Smooth muscle cell (in vitro differentiated cells): Measurements from ENCODE around the gene CACNG5. TPM values are rescaled to one million over a fixed set of nuclear protein-coding genes. Genes with fewer than 3 reads are reported as not detected.

Source experiments
- DNase-seq: peaks from one replicate; lab custom pipeline; 2025; ENCODE audit not compliant: unreplicated experiment; lab: John Stamatoyannopoulos, UW
- H2AFZ ChIP-seq: fragments of 200-600 bp; sonication (generic); 2 replicates; pipeline ENCODE4 v1.6.0; 2016; ENCODE audit warnings: antibody characterized with exemption, low read depth, mild to moderate bottlenecking
- H3F3A ChIP-seq: fragments of 200-600 bp; sonication (generic); 2 replicates; pipeline ENCODE4 v1.6.0; 2017; ENCODE audit warnings: antibody characterized with exemption, low read depth
- H3K27ac ChIP-seq: fragments of 200-600 bp; sonication (generic); 2 replicates; pipeline ENCODE4 v1.5.1; 2016; ENCODE audit warnings: low read depth, mild to moderate bottlenecking
- H3K27me3 ChIP-seq: fragments of 200-600 bp; sonication (generic); 2 replicates; pipeline ENCODE4 v1.6.1; 2016; ENCODE audit warnings: low read depth, mild to moderate bottlenecking
- H3K36me3 ChIP-seq: fragments of 200-600 bp; sonication (generic); 2 replicates; pipeline ENCODE4 v1.5.1; 2016; ENCODE audit warnings: low read depth
- H3K4me1 ChIP-seq: fragments of 200-600 bp; sonication (generic); 2 replicates; pipeline ENCODE4 v1.5.1; 2016; ENCODE audit warnings: low read depth
- H3K4me2 ChIP-seq: fragments of 200-600 bp; sonication (generic); 2 replicates; pipeline ENCODE4 v1.6.0; 2016; ENCODE audit warnings: mild to moderate bottlenecking
- H3K4me3 ChIP-seq: fragments of 200-600 bp; sonication (generic); 2 replicates; pipeline ENCODE4 v1.5.1; 2016; ENCODE audit warnings: mild to moderate bottlenecking
- H3K79me2 ChIP-seq: fragments of 200-600 bp; sonication (generic); 2 replicates; pipeline ENCODE4 v1.6.0; 2016; ENCODE audit warnings: low read depth, mild to moderate bottlenecking
- H3K9ac ChIP-seq: fragments of 200-600 bp; sonication (generic); 2 replicates; pipeline ENCODE4 v1.6.0; 2016; ENCODE audit warnings: low read depth
- H3K9me3 ChIP-seq: fragments of 200-600 bp; sonication (generic); replicated peaks from 2 replicates; pipeline ENCODE4 v1.5.1; 2016; ENCODE audit warnings: low read depth
- H4K20me1 ChIP-seq: fragments of 200-600 bp; sonication (generic); 2 replicates; pipeline ENCODE4 v1.6.0; 2016; ENCODE audit warnings: low read depth
- CTCF ChIP-seq: fragments of 200-600 bp; sonication (generic); IDR thresholded peaks from 2 replicates; pipeline ENCODE4 v1.5.1; 2017; ENCODE audit warnings: borderline replicate concordance, mild to moderate bottlenecking, antibody characterized with exemption; ENCODE audit not compliant: insufficient read depth, poor library complexity, severe bottlenecking
- WGBS: methylation state at CpG from one replicate; pipeline ENCODE4 v1.1.7; 2016; ENCODE audit warnings: low lambda C conversion rate; 5-methylcytosine and 5-hydroxymethylcytosine counted together
- polyA plus RNA-seq: library from polyadenylated mRNA; unstranded; fragments of >200 nt; fragmentation: Nextera tagmentation; extraction: Ambion mirVana; gene quantifications from 2 replicates; pipeline ENCODE4 v1.2.1, GENCODE V29; 2016
- total RNA-seq: library from RNA; depleted of rRNA; stranded (reverse); fragments of >200 nt; gene quantifications from 2 replicates; pipeline ENCODE4 v1.2.3, GENCODE V29; 2014

CACNG5 gene
- total and polyA plus RNA-seq, 2 experiments from 2014 or later = not detected

- 91% methylated on average over 10 of the region's 10 CpGs for WGBS
- Histone ChIP-seq H3K79me2 (no peaks in the 10 kb centered on the region), H3K27ac (no peak overlapping the region), H3K36me3 (no peaks in the 10 kb centered on the region), H3K27me3 (peaks cover 6% of the 10 kb centered on the region), H2AFZ (no peak overlapping the region), H3K4me1 (no peaks in the 10 kb centered on the region), H3K4me3 (no peak overlapping the region), H3K4me2 (no peak overlapping the region), H4K20me1 (no peaks in the 10 kb centered on the region), H3K9me3 (no peaks in the 10 kb centered on the region), H3K9ac (no peak overlapping the region), H3F3A (no peaks in the 10 kb centered on the region)
- DNase-seq = no peak
- TF ChIP-seq CTCF = no peak
Observed at GRCh38 chr17:66903781-66904180, 68.9 kb downstream of the CACNG5 start.

- H3K27ac ChIP-seq = no peak overlapping the region
- H3K4me3 ChIP-seq = no peak overlapping the region
- H3K4me2 ChIP-seq = no peak overlapping the region
Observed at GRCh38 chr17:66904760-66905624, 70.1 kb downstream of the CACNG5 start.

GRCh38 chr17:66906321-66907278 is 71.7 kb downstream of the CACNG5 start:
- no peaks in the 10 kb centered on the region for H3K9me3 ChIP-seq
- no peak overlapping the region for H2AFZ ChIP-seq
- H3K4me2 ChIP-seq = no peak overlapping the region
- H3K27me3 ChIP-seq = peaks cover 6% of the 10 kb centered on the region
- no peak overlapping the region for H3K4me3 ChIP-seq
- no peak overlapping the region for H3K9ac ChIP-seq
- DNase-seq = peak; percentile 22
- no peaks in the 10 kb centered on the region for H3K79me2 ChIP-seq
- no peaks in the 10 kb centered on the region for H3K4me1 ChIP-seq
- TF ChIP-seq CTCF = peak; percentile 88
- H3K36me3 ChIP-seq = no peaks in the 10 kb centered on the region
- H3F3A ChIP-seq = no peaks in the 10 kb centered on the region
- no peaks in the 10 kb centered on the region for H4K20me1 ChIP-seq
- 53% methylated on average over 20 of the region's 20 CpGs for WGBS
- no peak overlapping the region for H3K27ac ChIP-seq

More at GRCh38 chr17:66904760-66905624, 70.1 kb downstream of the CACNG5 start:
- 81% methylated on average over 12 of the region's 12 CpGs for WGBS
- Histone ChIP-seq H3K9ac (no peak overlapping the region), H3K9me3 (no peaks in the 10 kb centered on the region), H3K36me3 (no peaks in the 10 kb centered on the region), H3F3A (no peaks in the 10 kb centered on the region), H2AFZ (no peak overlapping the region), H3K79me2 (no peaks in the 10 kb centered on the region), H4K20me1 (no peaks in the 10 kb centered on the region), H3K4me1 (no peaks in the 10 kb centered on the region), H3K27me3 (peaks cover 6% of the 10 kb centered on the region)
- no peak for TF ChIP-seq CTCF
- DNase-seq = no peak
